WTC11 (cell line): ENCODE data around the gene WNT9B.

Source experiments
- ATF3 ChIP-seq: sonication (generic); formaldehyde crosslinking; conservative IDR thresholded peaks from 2 replicates; pipeline ENCODE4 v1.8.1; 2022; ENCODE audit warnings: mild to moderate bottlenecking, missing genetic modification reagents
- CREB1 ChIP-seq: sonication (generic); formaldehyde crosslinking; IDR thresholded peaks from 2 replicates; pipeline ENCODE4 v1.8.0; 2023; ENCODE audit warnings: mild to moderate bottlenecking, missing genetic modification reagents
- CTCF ChIP-seq: fragments of 200-600 bp; IDR thresholded peaks from 2 replicates; pipeline ENCODE4 v1.8.0; 2022; ENCODE audit warnings: antibody characterized with exemption
- E2F1 ChIP-seq: sonication (generic); formaldehyde crosslinking; IDR thresholded peaks from 2 replicates; pipeline ENCODE4 v1.8.0; 2022; ENCODE audit warnings: mild to moderate bottlenecking, missing genetic modification reagents
- IRF2 ChIP-seq: sonication (generic); formaldehyde crosslinking; IDR thresholded peaks from 2 replicates; pipeline ENCODE4 v1.8.0; 2022; ENCODE audit warnings: low read depth, missing genetic modification reagents, borderline replicate concordance
- MAX ChIP-seq: sonication (generic); formaldehyde crosslinking; IDR thresholded peaks from 2 replicates; pipeline ENCODE4 v1.8.0; 2022; ENCODE audit warnings: mild to moderate bottlenecking, missing genetic modification reagents
- MXD4 ChIP-seq: fragments of 250-450 bp; sonication (Bioruptor Pico); IDR thresholded peaks from 2 replicates; pipeline ENCODE4 v1.8.0; 2021; ENCODE audit warnings: mild to moderate bottlenecking, moderate library complexity, borderline replicate concordance
- NR3C1 ChIP-seq: sonication (generic); formaldehyde crosslinking; conservative IDR thresholded peaks from 2 replicates; pipeline ENCODE4 v1.8.1; 2023; ENCODE audit warnings: low read depth, mild to moderate bottlenecking, missing genetic modification reagents
- TCF7 ChIP-seq: sonication (generic); formaldehyde crosslinking; IDR thresholded peaks from 2 replicates; pipeline ENCODE4 v1.8.0; 2022; ENCODE audit warnings: mild to moderate bottlenecking, low read depth, missing genetic modification reagents, moderate library complexity
- USF2 ChIP-seq: sonication (generic); formaldehyde crosslinking; IDR thresholded peaks from 2 replicates; pipeline ENCODE4 v1.8.1; 2023; ENCODE audit warnings: mild to moderate bottlenecking, missing genetic modification reagents, moderate library complexity
- ZBTB43 ChIP-seq: sonication (generic); formaldehyde crosslinking; IDR thresholded peaks from 2 replicates; pipeline ENCODE4 v1.8.1; 2023; ENCODE audit warnings: mild to moderate bottlenecking, missing genetic modification reagents
- ZNF121 ChIP-seq: sonication (generic); formaldehyde crosslinking; IDR thresholded peaks from 2 replicates; pipeline ENCODE4 v1.8.0; 2023; ENCODE audit warnings: missing genetic modification reagents
- TF ChIP-seq, protein P1 (sequence below): sonication (generic); formaldehyde crosslinking; IDR thresholded peaks from 2 replicates; pipeline ENCODE4 v1.8.1; 2022; ENCODE audit warnings: low read depth, missing genetic modification reagents, borderline replicate concordance
- TF ChIP-seq, protein P2 (sequence below): sonication (generic); formaldehyde crosslinking; IDR thresholded peaks from 2 replicates; pipeline ENCODE4 v1.8.1; 2023; ENCODE audit warnings: mild to moderate bottlenecking, missing genetic modification reagents, moderate library complexity

- TF ChIP-seq MXD4 (CRISPR knock-in tag) (no peak), E2F1 (CRISPR knock-in tag) (no peak), CTCF (no peak), MAX (CRISPR knock-in tag) (no peak), NR3C1 (no peak), ZBTB43 (CRISPR knock-in tag) (no peak), ATF3 (CRISPR knock-in tag) (no peak), IRF2 (CRISPR knock-in tag) (no peak), CREB1 (CRISPR knock-in tag) (no peak), ZNF121 (CRISPR knock-in tag) (no peak), TCF7 (CRISPR knock-in tag) (no peak), USF2 (CRISPR knock-in tag) (no peak)
- TF ChIP-seq, protein P1, sequence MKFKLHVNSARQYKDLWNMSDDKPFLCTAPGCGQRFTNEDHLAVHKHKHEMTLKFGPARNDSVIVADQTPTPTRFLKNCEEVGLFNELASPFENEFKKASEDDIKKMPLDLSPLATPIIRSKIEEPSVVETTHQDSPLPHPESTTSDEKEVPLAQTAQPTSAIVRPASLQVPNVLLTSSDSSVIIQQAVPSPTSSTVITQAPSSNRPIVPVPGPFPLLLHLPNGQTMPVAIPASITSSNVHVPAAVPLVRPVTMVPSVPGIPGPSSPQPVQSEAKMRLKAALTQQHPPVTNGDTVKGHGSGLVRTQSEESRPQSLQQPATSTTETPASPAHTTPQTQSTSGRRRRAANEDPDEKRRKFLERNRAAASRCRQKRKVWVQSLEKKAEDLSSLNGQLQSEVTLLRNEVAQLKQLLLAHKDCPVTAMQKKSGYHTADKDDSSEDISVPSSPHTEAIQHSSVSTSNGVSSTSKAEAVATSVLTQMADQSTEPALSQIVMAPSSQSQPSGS (CRISPR knock-in tag) = no peak
- TF ChIP-seq, protein P2, sequence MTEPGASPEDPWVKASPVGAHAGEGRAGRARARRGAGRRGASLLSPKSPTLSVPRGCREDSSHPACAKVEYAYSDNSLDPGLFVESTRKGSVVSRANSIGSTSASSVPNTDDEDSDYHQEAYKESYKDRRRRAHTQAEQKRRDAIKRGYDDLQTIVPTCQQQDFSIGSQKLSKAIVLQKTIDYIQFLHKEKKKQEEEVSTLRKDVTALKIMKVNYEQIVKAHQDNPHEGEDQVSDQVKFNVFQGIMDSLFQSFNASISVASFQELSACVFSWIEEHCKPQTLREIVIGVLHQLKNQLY = no peak
Measured at GRCh38 chr17:46884552-46884951, 33.2 kb downstream of the WNT9B start.
